GM23338 (cell line): ENCODE data around the gene TELO2. TPM values are rescaled to one million over a fixed set of nuclear protein-coding genes. Genes with fewer than 3 reads are reported as not detected.

Experiments
- ATAC-seq: fragments of 200-7000 bp; cut with Tn5 transposase; 3 replicates; pipeline ENCODE4 v1.9.1; 2020
- DNase-seq: peaks from one replicate; pipeline ENCODE4 v3.0.0-alpha.2; 2015; ENCODE audit warnings: low spot score
- H2AFZ ChIP-seq: fragments of 200-600 bp; sonication (generic); 2 replicates; pipeline ENCODE4 v1.8.0; 2016; ENCODE audit warnings: antibody characterized with exemption, mild to moderate bottlenecking, moderate library complexity
- H3F3A ChIP-seq: fragments of 200-600 bp; sonication (generic); replicated peaks from 2 replicates; pipeline ENCODE4 v1.8.0; 2017; ENCODE audit warnings: antibody characterized with exemption, mixed run types, low read depth
- H3K27ac ChIP-seq: fragments of 200-600 bp; sonication (generic); 2 replicates; pipeline ENCODE4 v1.6.1; 2016; ENCODE audit warnings: low read depth
- H3K27me3 ChIP-seq: fragments of 200-600 bp; sonication (generic); 2 replicates; pipeline ENCODE4 v1.8.0; 2016; ENCODE audit warnings: mild to moderate bottlenecking, mixed run types, moderate library complexity; ENCODE audit not compliant: insufficient read depth
- H3K36me3 ChIP-seq: fragments of 200-600 bp; sonication (generic); 2 replicates; pipeline ENCODE4 v1.8.0; 2016; ENCODE audit warnings: mild to moderate bottlenecking; ENCODE audit not compliant: insufficient read depth
- H3K4me1 ChIP-seq: fragments of 200-600 bp; sonication (generic); 2 replicates; pipeline ENCODE4 v1.8.0; 2016; ENCODE audit warnings: mild to moderate bottlenecking, moderate library complexity; ENCODE audit not compliant: insufficient read depth
- H3K4me2 ChIP-seq: fragments of 200-600 bp; sonication (generic); 2 replicates; pipeline ENCODE4 v1.7.1; 2017; ENCODE audit warnings: mixed run types
- H3K4me3 ChIP-seq: fragments of 200-600 bp; sonication (generic); 2 replicates; pipeline ENCODE4 v1.6.1; 2016; ENCODE audit warnings: mixed run types
- H3K79me2 ChIP-seq: fragments of 200-600 bp; sonication (generic); replicated peaks from 2 replicates; pipeline ENCODE4 v1.8.0; 2017; ENCODE audit warnings: mild to moderate bottlenecking; ENCODE audit not compliant: insufficient read depth
- H3K9me2 ChIP-seq: fragments of 200-600 bp; sonication (generic); 2 replicates; pipeline ENCODE4 v1.8.0; 2017; ENCODE audit not compliant: insufficient read depth
- H4K20me1 ChIP-seq: fragments of 200-600 bp; sonication (generic); replicated peaks from 2 replicates; pipeline ENCODE4 v1.8.0; 2017; ENCODE audit warnings: mild to moderate bottlenecking; ENCODE audit not compliant: insufficient read depth
- H3K27ac Mint-ChIP-seq: 2 replicates; pipeline ENCODE4 v1.8.0; 2020; ENCODE audit warnings: inconsistent platforms, mild to moderate bottlenecking, moderate library complexity, mixed read lengths
- H3K27me3 Mint-ChIP-seq: 3 replicates; pipeline ENCODE4 v1.8.0; 2022; ENCODE audit warnings: low read depth, mild to moderate bottlenecking, moderate library complexity, mixed read lengths, inconsistent platforms; ENCODE audit not compliant: insufficient read depth, poor library complexity
- H3K36me3 Mint-ChIP-seq: 3 replicates; pipeline ENCODE4 v1.8.0; 2021; ENCODE audit warnings: low read depth, mild to moderate bottlenecking, inconsistent platforms, moderate library complexity, mixed read lengths
- H3K4me1 Mint-ChIP-seq: 3 replicates; pipeline ENCODE4 v1.8.0; 2020; ENCODE audit warnings: mild to moderate bottlenecking, inconsistent platforms, mixed read lengths
- H3K4me3 Mint-ChIP-seq: 3 replicates; pipeline ENCODE4 v1.8.0; 2021; ENCODE audit warnings: moderate library complexity, mild to moderate bottlenecking, inconsistent platforms, mixed read lengths
- H3K9me3 Mint-ChIP-seq: 3 replicates; pipeline ENCODE4 v1.8.0; 2020; ENCODE audit warnings: moderate library complexity, mild to moderate bottlenecking, inconsistent platforms, mixed read lengths
- EZH2 ChIP-seq: fragments of 200-600 bp; sonication (generic); IDR thresholded peaks from one replicate; pipeline ENCODE4 v1.8.0; 2017; ENCODE audit warnings: antibody characterized with exemption, mild to moderate bottlenecking, low read depth; ENCODE audit not compliant: unreplicated experiment
- JUNB ChIP-seq: IDR thresholded peaks from one replicate; pipeline ENCODE4 v1.6.1; 2016; ENCODE audit warnings: antibody characterized with exemption; ENCODE audit not compliant: unreplicated experiment
- NANOG ChIP-seq: IDR thresholded peaks from 2 replicates; pipeline ENCODE4 v1.6.1; 2016; ENCODE audit warnings: antibody characterized with exemption, borderline replicate concordance
- REST ChIP-seq: IDR thresholded peaks from one replicate; pipeline ENCODE4 v1.6.1; 2018; ENCODE audit warnings: antibody characterized with exemption; ENCODE audit not compliant: unreplicated experiment
- STAT1 ChIP-seq: IDR thresholded peaks from one replicate; pipeline ENCODE4 v1.6.1; 2016; ENCODE audit warnings: antibody characterized with exemption; ENCODE audit not compliant: unreplicated experiment
- ZNF114 ChIP-seq: fragments of 250-450 bp; sonication (Bioruptor Pico); IDR thresholded peaks from 2 replicates; pipeline ENCODE4 v1.5.0; 2020; ENCODE audit warnings: mild to moderate bottlenecking, moderate library complexity
- ZNF331 ChIP-seq: fragments of 250-450 bp; sonication (Bioruptor Pico); IDR thresholded peaks from 2 replicates; pipeline ENCODE4 v1.5.0; 2020; ENCODE audit warnings: low read depth, mild to moderate bottlenecking, moderate library complexity
- polyA plus RNA-seq: library from polyadenylated mRNA; unstranded; fragments of >200 nt; fragmentation: Nextera tagmentation; extraction: Ambion mirVana; gene quantifications from 2 replicates; pipeline ENCODE4 v1.2.1, GENCODE V29; 2016
- total RNA-seq: library from RNA; depleted of rRNA; stranded (reverse); fragments of >200 nt; shearing (Covaris generic); gene quantifications from 2 replicates; pipeline ENCODE4 v1.2.3, GENCODE V29; 2014
- TF ChIP-seq, protein P1 (sequence below), 2 experiments: fragments of 200-600 bp in 1 of 2; sonication (generic) in 1 of 2; conservative IDR thresholded peaks; 2 replicates each; pipeline versions ENCODE4 v1.5.1 to v1.6.1; 2016 to 2017; ENCODE audit warnings: antibody characterized with exemption in 2 of 2, low read depth in 2 of 2, mild to moderate bottlenecking in 2 of 2, moderate library complexity in 1 of 2

TELO2 gene
- total and polyA plus RNA-seq, 2 experiments from 2014 or later = 45.4 to 76.0 TPM

DNA sequence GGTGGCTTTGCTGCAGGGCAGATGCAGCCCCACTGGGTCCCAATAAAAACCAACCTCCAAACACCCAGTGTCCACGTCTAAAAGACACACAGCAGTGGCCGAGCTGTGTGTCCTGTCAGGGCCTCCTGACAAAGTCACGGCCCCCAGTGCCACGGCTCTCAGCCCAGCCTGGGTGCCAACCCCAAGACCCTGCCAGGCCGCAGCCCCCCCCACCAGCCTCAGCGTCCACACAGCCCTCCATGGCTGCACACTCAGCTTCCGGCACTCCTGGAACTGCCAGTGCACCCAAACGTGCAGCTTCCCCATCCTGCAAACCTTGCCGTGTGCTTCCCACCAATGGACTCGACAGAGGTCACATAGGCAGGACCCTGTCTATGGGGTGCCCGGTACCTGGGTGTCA is 45.2 kb upstream of the TELO2 start (continued):
- no peak for TF ChIP-seq EZH2
- TF ChIP-seq JUNB = no peak
- no peak for TF ChIP-seq REST
- TF ChIP-seq, protein P1, sequence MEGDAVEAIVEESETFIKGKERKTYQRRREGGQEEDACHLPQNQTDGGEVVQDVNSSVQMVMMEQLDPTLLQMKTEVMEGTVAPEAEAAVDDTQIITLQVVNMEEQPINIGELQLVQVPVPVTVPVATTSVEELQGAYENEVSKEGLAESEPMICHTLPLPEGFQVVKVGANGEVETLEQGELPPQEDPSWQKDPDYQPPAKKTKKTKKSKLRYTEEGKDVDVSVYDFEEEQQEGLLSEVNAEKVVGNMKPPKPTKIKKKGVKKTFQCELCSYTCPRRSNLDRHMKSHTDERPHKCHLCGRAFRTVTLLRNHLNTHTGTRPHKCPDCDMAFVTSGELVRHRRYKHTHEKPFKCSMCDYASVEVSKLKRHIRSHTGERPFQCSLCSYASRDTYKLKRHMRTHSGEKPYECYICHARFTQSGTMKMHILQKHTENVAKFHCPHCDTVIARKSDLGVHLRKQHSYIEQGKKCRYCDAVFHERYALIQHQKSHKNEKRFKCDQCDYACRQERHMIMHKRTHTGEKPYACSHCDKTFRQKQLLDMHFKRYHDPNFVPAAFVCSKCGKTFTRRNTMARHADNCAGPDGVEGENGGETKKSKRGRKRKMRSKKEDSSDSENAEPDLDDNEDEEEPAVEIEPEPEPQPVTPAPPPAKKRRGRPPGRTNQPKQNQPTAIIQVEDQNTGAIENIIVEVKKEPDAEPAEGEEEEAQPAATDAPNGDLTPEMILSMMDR (conservative IDR thresholded peaks at IDR 0.05; ENCODE audit: low read depth in 2 of 2) = no peak
- no peak for TF ChIP-seq STAT1
- TF ChIP-seq ZNF331 (CRISPR knock-in tag) = no peak
- TF ChIP-seq NANOG = no peak
- no peak for TF ChIP-seq ZNF114

- Histone ChIP-seq H4K20me1 (no peaks in the 10 kb centered on the region), H3F3A (no peaks in the 10 kb centered on the region), H3K79me2 (no peaks in the 10 kb centered on the region), H2AFZ (no peak overlapping the region), H3K36me3 (no peaks in the 10 kb centered on the region), H3K27ac (no peak overlapping the region), H3K27me3 (no peaks in the 10 kb centered on the region), H3K4me3 (no peak overlapping the region), H3K4me2 (no peak overlapping the region), H3K4me1 (no peaks in the 10 kb centered on the region), H3K9me2 (no peaks in the 10 kb centered on the region)
- TF ChIP-seq EZH2 = no peak
- peaks cover 9% of the 10 kb centered on the region for H3K27me3 Mint-ChIP-seq
- ATAC-seq (no peak), DNase-seq (no peak)
- no peaks in the 10 kb centered on the region for H3K9me3 Mint-ChIP-seq
- H3K4me3 Mint-ChIP-seq = no peak overlapping the region
- H3K4me1 Mint-ChIP-seq = no peaks in the 10 kb centered on the region
- H3K27ac Mint-ChIP-seq = no peak overlapping the region
- H3K36me3 Mint-ChIP-seq = peaks cover 12% of the 10 kb centered on the region
Measured at GRCh38 chr16:1448536-1449116, 44.5 kb upstream of the TELO2 start.
